Adrenal gland (tissue), 5 donors: ENCODE results near the gene DHRS1.

ENCODE experiments used
- POLR2A ChIP-seq, 2 donors: fragments of 450-650 bp; IDR thresholded peaks; one replicate each; pipeline ENCODE4 v1.6.1; 2017; ENCODE audit warnings: antibody characterized with exemption in 2 of 2, mild to moderate bottlenecking in 2 of 2, moderate library complexity in 1 of 2
- TF ChIP-seq, protein P1 (sequence below), 6 experiments: fragments of 450-650 bp in 4 of 6; fragments of 200-600 bp in 2 of 6; sonication (generic) in 1 of 6; IDR thresholded peaks; 1 replicate in 5 of 6; 2 replicates in 1 of 6; pipeline versions ENCODE4 v1.5.1 to v1.8.0; 2016 to 2021; ENCODE audit warnings: antibody characterized with exemption in 6 of 6, mild to moderate bottlenecking in 2 of 6, moderate library complexity in 1 of 6
- donor health status: DM: no; HTN: no; CAD: no.

DNA sequence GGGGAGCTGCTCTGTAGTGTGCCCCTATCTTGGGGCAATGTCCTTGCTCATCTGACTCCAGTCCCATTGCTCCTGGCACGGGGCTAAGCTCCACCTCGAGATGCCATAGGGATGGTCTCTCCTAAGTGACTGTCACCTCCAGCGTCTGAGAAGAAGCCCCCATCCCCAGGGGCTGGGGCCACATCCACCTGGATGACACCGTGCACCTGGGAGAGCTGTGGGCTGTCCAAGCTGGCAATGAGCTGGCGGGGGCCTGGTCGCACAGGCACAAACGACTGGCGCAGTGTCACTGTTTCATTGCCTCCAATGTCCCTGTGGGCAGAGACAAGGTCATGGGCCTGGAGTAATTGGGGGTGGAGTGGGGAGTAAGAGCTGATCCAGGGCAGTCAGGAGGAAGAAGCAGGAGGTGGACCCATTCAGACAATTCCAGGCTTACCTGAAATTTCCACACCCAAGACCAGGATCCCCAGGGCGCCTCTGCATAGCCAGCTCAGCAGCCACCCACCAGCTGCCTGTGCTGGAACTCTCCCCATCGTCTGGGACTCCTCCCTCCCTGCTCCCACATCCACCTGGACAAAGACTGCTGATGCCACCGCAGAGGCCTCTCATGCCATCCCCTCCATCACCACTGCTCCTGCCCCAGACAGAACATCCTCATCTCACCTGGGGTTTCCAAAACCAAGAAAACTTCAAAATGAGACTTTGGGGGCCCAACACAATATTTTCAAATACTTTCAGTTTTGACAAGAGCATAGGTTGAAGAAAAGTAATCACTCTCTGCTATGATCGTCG lies 50.2 kb downstream of the DHRS1 start:
- TF ChIP-seq, protein P1, sequence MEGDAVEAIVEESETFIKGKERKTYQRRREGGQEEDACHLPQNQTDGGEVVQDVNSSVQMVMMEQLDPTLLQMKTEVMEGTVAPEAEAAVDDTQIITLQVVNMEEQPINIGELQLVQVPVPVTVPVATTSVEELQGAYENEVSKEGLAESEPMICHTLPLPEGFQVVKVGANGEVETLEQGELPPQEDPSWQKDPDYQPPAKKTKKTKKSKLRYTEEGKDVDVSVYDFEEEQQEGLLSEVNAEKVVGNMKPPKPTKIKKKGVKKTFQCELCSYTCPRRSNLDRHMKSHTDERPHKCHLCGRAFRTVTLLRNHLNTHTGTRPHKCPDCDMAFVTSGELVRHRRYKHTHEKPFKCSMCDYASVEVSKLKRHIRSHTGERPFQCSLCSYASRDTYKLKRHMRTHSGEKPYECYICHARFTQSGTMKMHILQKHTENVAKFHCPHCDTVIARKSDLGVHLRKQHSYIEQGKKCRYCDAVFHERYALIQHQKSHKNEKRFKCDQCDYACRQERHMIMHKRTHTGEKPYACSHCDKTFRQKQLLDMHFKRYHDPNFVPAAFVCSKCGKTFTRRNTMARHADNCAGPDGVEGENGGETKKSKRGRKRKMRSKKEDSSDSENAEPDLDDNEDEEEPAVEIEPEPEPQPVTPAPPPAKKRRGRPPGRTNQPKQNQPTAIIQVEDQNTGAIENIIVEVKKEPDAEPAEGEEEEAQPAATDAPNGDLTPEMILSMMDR (IDR thresholded peaks at IDR 0.05), result no peak
- no peak for TF ChIP-seq POLR2A (IDR thresholded peaks at IDR 0.05)
